ENCODE measurements around the gene TAAR6.
"Not testable (repeated sequence)": the region's sequence is repeated elsewhere in the genome, so short reads cannot be mapped to it uniquely, and the experiment has no call there.

TAAR6 gene

GRCh38 chr6:132584698-132585097, 14.6 kb downstream of the TAAR6 start:
- FAIRE-seq = no peak
- no peak for DNase-seq (ENCODE audit: insufficient read length, low spot score)
- TF ChIP-seq SPI1 (IDR thresholded peaks at IDR 0.05; ENCODE audit: low read depth, low read length) (no peak), PAX5 (IDR thresholded peaks at IDR 0.05; ENCODE audit: insufficient read depth, low read length, severe bottlenecking) (no peak), POU2F2 (IDR thresholded peaks at IDR 0.05; ENCODE audit: low read depth, low read length) (no peak), POLR2A (IDR thresholded peaks at IDR 0.05; ENCODE audit: low read depth, low read length) (no peak), TAF1 (IDR thresholded peaks at IDR 0.05; ENCODE audit: low read depth, low read length) (no peak), POLR2AphosphoS5 (IDR thresholded peaks at IDR 0.05; ENCODE audit: low read depth, low read length) (no peak)

DNA sequence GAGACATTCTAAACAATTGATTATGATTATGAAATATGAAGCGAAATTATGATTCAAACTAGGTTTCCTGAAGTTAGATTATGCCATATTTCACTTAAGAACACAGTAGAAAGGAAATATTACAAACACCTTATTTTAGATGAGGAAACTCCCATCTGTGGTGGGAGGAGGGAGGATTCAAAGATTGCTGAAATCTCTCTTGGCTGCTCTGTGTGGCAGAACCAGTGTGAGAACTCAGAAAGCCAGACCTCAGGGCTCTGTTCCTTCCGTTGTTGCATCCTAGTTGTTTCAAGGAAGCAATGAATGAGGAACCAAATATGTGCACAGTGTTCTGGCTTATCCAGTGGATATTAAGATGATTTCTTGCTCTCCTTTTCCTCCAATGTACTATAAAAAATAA, 17.3 kb downstream of the TAAR6 start:
- TF ChIP-seq PAX5 (IDR thresholded peaks at IDR 0.05; ENCODE audit: insufficient read depth, low read length, severe bottlenecking) = no peak
- FAIRE-seq (no peak), DNase-seq (ENCODE audit: insufficient read length, low spot score) (no peak)

DNA sequence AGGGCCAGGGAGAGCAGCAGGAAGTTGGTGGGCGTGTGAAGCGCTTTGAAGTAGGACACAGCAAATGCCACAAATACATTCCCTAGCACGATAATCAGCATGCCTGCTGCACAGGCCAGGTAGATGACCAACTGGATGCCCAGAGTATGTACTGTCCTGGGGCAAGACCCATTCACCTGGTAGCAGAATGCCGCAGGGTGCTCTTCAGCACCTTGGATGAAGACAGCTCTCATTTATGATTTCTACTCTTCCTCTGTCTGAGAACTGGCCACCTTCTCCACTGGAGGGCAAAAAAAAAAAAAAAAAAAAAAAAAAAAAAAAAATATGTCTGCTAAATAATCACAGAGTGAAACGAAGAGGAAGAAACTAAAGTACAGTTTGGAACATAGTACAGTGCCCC, 19.3 kb downstream of the TAAR6 start, which contains the start of gene TAAR5:
TSS of gene TAAR5 (minus strand) at position 288 of the 400 bp plus-strand sequence. CDS start at position 233, 55 bp downstream.
- no peak for DNase-seq (ENCODE audit: insufficient read length, low spot score)
- no peak for FAIRE-seq
- TF ChIP-seq POU2F2 (IDR thresholded peaks at IDR 0.05; ENCODE audit: low read depth, low read length) (no peak), PAX5 (IDR thresholded peaks at IDR 0.05; ENCODE audit: insufficient read depth, low read length, severe bottlenecking) (no peak), POLR2AphosphoS5 (IDR thresholded peaks at IDR 0.05; ENCODE audit: low read depth, low read length) (no peak), TAF1 (IDR thresholded peaks at IDR 0.05; ENCODE audit: low read depth, low read length) (no peak), SPI1 (IDR thresholded peaks at IDR 0.05; ENCODE audit: low read depth, low read length) (no peak), POLR2A (IDR thresholded peaks at IDR 0.05; ENCODE audit: low read depth, low read length) (no peak)

DNA sequence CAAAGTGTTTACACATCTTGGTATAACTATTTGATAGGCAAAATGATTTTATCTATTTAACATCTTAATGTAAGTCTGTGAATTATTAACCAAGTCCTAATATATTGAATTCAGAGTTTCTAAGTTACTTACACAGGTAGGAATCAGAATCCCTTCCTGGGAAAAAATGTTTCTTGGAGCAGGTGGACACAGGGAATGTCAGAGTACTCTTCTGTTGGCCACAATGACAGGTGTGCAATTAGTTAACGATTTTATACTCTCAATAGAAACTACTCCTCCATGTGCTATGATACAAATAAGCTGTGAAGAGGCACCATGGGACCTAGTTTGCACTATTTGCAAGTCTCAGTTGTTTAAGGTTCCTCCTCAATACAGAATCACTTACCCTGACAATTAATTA, 20.2 kb downstream of the TAAR6 start:
- TF ChIP-seq SPI1 (IDR thresholded peaks at IDR 0.05; ENCODE audit: low read depth, low read length) (no peak), PAX5 (IDR thresholded peaks at IDR 0.05; ENCODE audit: insufficient read depth, low read length, severe bottlenecking) (no peak)
- FAIRE-seq (no peak), DNase-seq (ENCODE audit: insufficient read length, low spot score) (no peak)

- TF ChIP-seq POLR2A (IDR thresholded peaks at IDR 0.05; ENCODE audit: low read depth, low read length) = no peak
- no peak for TF ChIP-seq POU2F2 (IDR thresholded peaks at IDR 0.05; ENCODE audit: low read depth, low read length)
- TF ChIP-seq TAF1 (IDR thresholded peaks at IDR 0.05; ENCODE audit: low read depth, low read length) = no peak
- no peak for TF ChIP-seq PAX5 (IDR thresholded peaks at IDR 0.05; ENCODE audit: insufficient read depth, low read length, severe bottlenecking)
- no peak for TF ChIP-seq SPI1 (IDR thresholded peaks at IDR 0.05; ENCODE audit: low read depth, low read length)
- FAIRE-seq (no peak), DNase-seq (ENCODE audit: insufficient read length, low spot score) (no peak)
These were observed 22.7 kb downstream of the TAAR6 start for GRCh38 chr6:132592855-132593254.

DNA sequence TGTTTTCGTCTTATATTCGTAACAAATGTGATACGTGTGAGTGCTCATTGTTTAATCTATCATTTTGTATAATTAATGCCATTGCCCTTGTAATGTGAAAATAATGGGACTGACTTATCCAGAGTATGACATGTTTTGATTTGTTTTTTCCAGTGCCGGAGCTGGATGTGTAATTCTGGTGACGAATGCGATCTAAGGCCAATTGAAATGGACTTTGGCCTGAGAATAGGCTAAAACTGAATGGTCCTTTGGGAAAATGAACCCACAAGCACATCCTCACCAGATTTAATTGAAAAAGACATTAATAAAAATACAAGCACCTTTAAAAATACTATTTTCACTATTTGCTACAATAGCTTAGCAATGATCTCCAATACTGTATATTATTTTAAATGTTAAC, 26.1 kb downstream of the TAAR6 start:
- FAIRE-seq (no peak), DNase-seq (ENCODE audit: insufficient read length, low spot score) (no peak)
- no peak for TF ChIP-seq PAX5 (IDR thresholded peaks at IDR 0.05; ENCODE audit: insufficient read depth, low read length, severe bottlenecking)
- no peak for TF ChIP-seq TAF1 (IDR thresholded peaks at IDR 0.05; ENCODE audit: low read depth, low read length)
- no peak for TF ChIP-seq SPI1 (IDR thresholded peaks at IDR 0.05; ENCODE audit: low read depth, low read length)
- no peak for TF ChIP-seq POLR2AphosphoS5 (IDR thresholded peaks at IDR 0.05; ENCODE audit: low read depth, low read length)
- no peak for TF ChIP-seq POLR2A (IDR thresholded peaks at IDR 0.05; ENCODE audit: low read depth, low read length)
- no peak for TF ChIP-seq POU2F2 (IDR thresholded peaks at IDR 0.05; ENCODE audit: low read depth, low read length)

GRCh38 chr6:132598473-132598872, 28.4 kb downstream of the TAAR6 start:
- no peak for TF ChIP-seq POU2F2 (IDR thresholded peaks at IDR 0.05; ENCODE audit: low read depth, low read length)
- no peak for TF ChIP-seq PAX5 (IDR thresholded peaks at IDR 0.05; ENCODE audit: insufficient read depth, low read length, severe bottlenecking)
- no peak for TF ChIP-seq SPI1 (IDR thresholded peaks at IDR 0.05; ENCODE audit: low read depth, low read length)
- no peak for TF ChIP-seq POLR2A (IDR thresholded peaks at IDR 0.05; ENCODE audit: low read depth, low read length)
- no peak for TF ChIP-seq POLR2AphosphoS5 (IDR thresholded peaks at IDR 0.05; ENCODE audit: low read depth, low read length)
- no peak for TF ChIP-seq TAF1 (IDR thresholded peaks at IDR 0.05; ENCODE audit: low read depth, low read length)
- peak; percentile 40 for FAIRE-seq

DNA sequence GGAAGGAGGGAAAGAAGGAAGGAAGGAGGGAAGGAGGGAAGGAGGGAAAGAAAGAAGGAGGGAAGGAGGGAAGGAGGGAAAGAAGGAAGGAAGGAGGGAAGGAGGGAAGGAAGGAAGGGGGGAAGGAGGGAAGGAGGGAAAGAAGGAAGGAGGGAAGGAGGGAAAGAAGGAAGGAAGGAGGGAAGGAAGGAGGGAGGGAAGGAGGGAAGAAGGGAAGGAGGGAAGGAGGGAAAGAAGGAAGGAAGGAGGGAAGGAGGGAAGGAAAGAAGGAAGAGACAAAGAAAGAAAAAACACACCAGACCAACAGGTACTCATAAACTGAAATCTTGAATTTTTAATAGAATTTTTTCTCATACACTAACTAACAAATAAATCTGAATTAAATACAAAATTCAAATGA, 30.8 kb downstream of the TAAR6 start:
- peak; percentile 69 for FAIRE-seq

More at GRCh38 chr6:132598473-132598872, 28.4 kb downstream of the TAAR6 start:
- DNase-seq (ENCODE audit: insufficient read length, low spot score) = no peak

DNA sequence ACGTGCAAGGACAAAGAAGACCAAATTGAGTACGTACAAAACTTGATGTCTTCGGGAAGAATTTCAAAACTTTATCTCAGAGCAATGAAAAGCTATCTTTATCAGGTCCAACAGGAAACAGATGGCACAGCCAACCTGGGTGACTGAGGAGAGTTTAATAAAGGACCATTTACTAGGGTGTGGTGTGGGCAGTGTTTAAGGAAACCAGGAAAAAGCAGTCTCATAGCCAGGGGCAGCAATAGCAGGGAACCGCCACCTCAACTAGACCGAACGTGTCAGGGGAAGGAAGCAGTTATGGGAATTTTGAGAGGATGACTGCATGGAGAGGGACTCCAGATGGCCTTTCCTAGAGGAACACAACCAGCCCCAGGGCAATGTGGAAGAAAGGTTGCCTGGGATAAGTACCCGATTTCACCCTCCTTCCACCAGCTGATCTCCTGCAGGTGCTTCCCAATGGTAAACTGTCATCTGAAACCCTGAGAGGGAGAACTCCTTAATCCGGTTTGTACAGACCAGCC, 34.6 kb downstream of the TAAR6 start:
- FAIRE-seq (no peak), DNase-seq (ENCODE audit: insufficient read length, low spot score) (no peak)
- TF ChIP-seq POLR2A (IDR thresholded peaks at IDR 0.05; ENCODE audit: low read depth, low read length) = no peak
- TF ChIP-seq PAX5 (IDR thresholded peaks at IDR 0.05; ENCODE audit: insufficient read depth, low read length, severe bottlenecking) = no peak
- no peak for TF ChIP-seq SPI1 (IDR thresholded peaks at IDR 0.05; ENCODE audit: low read depth, low read length)
- TF ChIP-seq POU2F2 (IDR thresholded peaks at IDR 0.05; ENCODE audit: low read depth, low read length) = no peak
- no peak for TF ChIP-seq POLR2AphosphoS5 (IDR thresholded peaks at IDR 0.05; ENCODE audit: low read depth, low read length)
- TF ChIP-seq TAF1 (IDR thresholded peaks at IDR 0.05; ENCODE audit: low read depth, low read length) = no peak

More for the DNA sequence above, 30.8 kb downstream of the TAAR6 start:
- DNase-seq (ENCODE audit: insufficient read length, low spot score) = not testable (repeated sequence)

- no peak for DNase-seq (ENCODE audit: insufficient read length, low spot score)
- TF ChIP-seq POLR2A (IDR thresholded peaks at IDR 0.05; ENCODE audit: low read depth, low read length) (no peak), POLR2AphosphoS5 (IDR thresholded peaks at IDR 0.05; ENCODE audit: low read depth, low read length) (no peak), PAX5 (IDR thresholded peaks at IDR 0.05; ENCODE audit: insufficient read depth, low read length, severe bottlenecking) (no peak), TAF1 (IDR thresholded peaks at IDR 0.05; ENCODE audit: low read depth, low read length) (no peak), POU2F2 (IDR thresholded peaks at IDR 0.05; ENCODE audit: low read depth, low read length) (no peak), SPI1 (IDR thresholded peaks at IDR 0.05; ENCODE audit: low read depth, low read length) (no peak)
- no peak for FAIRE-seq
These were observed 37.6 kb downstream of the TAAR6 start for GRCh38 chr6:132607544-132608233.

All from GM12891 (cell line).